Daoy (cell line): ENCODE results near the gene FAM240B. TPM values are rescaled to one million over a fixed set of nuclear protein-coding genes. Genes with fewer than 3 reads are reported as not detected.

ENCODE experiments used
- DNase-seq: peaks from one replicate; pipeline ENCODE4 v3.0.0-alpha.2; 2015; ENCODE audit warnings: low read depth
- total RNA-seq: library from RNA; depleted of rRNA; stranded (reverse); fragments of >200 nt; shearing (Covaris generic); gene quantifications from 2 replicates; pipeline ENCODE4 v1.2.3, GENCODE V29; 2014; rRNA removed

FAM240B gene
- not detected in 2 replicates for total RNA-seq

DNA sequence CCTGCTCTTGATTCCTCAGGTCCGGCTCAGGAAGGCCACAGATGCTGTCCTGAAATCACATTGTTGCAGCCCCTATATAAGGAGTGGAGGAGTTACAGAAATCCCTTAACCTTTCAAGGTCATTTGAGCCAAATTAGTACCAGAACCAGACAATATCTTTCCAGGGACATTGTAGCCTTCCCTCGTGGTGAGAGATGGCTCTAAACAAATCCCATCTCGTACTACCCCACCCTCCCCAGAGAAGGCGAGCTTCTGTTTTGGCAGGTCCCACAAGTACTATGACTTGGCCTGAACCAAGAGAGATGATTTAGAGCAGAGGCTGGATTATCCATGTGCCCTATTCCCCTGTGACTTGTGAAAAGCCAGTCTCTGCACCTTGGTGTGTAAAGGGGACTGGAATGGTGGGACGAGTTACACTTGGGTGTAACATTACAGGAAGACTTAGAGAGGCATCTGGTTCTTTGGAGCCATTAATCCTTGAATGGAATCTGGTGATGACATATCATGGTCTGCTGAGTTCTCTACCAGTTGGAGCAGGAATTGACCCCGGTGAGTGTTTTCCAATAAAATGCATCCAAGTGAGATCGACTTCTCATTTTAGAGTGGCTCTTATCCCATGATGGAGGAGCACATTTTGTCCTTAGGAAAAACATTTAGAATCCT is at the start of gene FAM240B:
Gene FAM240B, minus strand, starts transcription at position 51 of the 663 bp plus-strand sequence. CDS start 16,134 bp downstream, outside the sequence.
- DNase-seq = no peak

DNA sequence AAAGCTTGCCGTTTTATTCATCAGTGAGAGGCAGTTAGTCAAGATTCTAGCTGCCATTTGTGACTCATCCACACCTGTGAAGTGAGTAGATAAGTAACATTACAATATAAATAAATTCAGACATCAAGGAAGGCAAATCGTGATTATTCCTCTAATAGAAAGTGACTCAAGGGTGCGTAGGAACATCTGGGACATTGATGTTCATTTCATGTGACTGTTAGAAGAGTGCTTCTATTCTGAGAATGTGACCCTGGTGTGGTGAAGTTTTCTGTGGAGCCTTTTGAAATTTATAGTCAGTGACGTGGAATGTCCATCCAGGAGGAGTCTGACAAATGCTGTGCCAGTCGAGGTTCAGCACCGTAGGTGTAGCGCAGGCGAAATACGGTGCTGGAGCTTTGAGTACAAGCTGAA is 48.4 kb upstream of the FAM240B start:
- no peak for DNase-seq

DNA sequence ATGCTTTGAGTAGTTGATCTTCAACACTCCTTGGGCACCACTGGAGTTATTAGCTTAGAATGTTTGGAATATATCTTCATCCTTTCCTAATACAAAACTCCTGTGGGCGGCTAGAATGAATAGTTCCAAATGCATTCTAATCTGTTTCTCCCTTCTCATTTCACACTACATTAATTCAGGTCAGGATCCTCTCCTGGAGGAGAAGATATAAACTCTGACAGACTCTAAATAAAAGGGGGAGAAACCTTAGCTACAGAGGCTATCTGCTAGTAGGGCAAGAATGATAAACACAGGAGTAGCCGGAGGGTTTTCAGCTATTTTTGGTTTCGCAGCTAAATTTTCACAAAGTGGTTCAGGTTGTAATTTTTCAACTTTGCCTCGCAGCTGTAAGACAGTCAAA is 45.2 kb upstream of the FAM240B start:
- DNase-seq = no peak

DNA sequence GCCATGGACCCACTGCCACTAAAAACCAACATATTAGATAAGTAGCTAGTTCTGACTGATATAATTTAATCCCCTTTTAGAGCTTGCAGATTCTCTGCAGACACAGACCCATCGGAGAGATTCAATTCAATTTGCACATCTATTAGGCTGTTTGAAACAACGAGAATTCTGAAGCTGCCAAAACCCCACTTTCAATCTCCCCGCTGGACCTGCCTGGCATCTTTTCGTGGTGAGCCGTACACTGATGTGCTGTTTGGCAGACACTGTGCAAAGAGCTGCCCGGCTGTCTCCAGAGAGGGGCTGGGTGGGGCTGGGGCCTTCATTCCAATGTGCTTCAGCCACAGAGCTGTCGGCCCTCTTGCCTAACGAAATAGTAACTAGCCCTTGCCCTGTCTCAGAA is 42.1 kb upstream of the FAM240B start:
- DNase-seq = no peak

DNA sequence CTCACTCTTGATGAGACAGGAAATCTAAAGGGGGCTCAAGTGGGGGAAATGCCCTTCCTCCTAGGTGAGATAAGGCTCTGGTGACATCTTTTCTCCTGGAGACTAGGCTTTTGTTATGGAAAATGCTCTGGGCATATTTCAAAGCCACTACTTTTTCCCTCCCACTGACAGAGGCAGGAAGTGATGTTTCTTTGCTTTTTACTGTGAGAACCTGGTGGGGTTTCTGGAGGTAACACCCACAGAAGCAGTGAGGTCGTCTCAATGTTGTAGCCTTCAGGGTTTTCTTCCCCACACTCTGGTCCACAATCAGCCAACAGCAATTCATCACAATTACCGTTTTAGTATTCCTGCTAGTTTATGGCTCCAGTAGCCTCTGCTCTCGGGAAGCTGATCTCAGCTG is 41.4 kb upstream of the FAM240B start:
- peak; percentile 7 for DNase-seq

DNA sequence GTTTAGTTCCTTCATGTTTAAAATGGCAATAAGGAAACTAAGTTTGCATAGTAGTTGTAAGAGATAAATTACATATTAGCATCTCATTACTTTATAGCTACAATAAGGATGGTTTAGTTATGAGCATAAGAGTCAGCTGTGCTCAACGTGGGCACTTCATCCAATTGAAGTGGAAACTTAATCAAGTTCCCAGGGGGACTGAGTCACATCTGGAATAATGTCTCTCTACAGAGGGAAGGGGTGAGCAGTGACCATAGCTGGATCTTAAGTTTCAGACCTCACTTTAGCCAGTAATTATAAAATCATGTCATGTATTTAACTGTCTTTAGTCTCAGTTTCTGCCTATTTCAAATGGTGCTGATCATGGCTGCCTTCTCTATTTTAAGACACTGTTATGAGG is 36.8 kb upstream of the FAM240B start:
- no peak for DNase-seq

DNA sequence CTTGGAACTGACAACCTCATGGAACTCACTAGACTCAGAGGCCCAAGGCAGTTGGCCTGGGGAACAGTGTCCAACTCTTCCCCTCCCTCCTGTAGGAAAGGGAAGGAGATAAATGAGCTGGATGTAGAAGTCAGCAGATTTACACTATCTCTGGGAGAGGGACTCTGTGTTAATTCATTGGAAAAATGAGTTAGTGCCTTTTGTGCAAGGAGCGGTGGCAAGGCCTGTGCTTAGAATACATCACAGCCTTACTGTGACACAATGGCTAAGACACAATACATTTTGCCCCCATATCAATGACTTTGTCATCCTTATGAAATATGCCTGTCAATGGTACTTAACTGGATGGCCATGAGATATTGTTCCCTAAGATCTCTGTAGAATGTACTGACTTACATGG is 28.0 kb upstream of the FAM240B start:
- no peak for DNase-seq

DNA sequence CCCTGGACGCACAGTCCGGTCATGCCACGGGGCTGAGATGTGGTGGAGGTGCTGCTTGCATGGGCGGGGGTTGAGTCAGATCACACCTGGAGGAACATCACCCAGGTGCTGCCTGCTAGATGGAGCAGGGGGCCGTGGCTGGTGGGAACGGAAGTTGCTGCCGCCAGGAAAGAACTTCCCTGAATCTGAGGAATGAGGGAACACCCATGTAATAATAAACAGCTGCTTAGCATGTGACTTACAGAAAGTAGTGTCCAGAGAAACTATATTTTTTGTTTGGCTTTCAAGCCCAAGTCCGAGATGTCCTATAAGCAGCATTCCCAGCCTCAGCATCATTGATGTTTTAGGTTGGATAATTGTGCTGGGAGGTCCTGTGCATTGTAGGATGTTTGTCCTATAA is 27.1 kb upstream of the FAM240B start:
- no peak for DNase-seq

DNA sequence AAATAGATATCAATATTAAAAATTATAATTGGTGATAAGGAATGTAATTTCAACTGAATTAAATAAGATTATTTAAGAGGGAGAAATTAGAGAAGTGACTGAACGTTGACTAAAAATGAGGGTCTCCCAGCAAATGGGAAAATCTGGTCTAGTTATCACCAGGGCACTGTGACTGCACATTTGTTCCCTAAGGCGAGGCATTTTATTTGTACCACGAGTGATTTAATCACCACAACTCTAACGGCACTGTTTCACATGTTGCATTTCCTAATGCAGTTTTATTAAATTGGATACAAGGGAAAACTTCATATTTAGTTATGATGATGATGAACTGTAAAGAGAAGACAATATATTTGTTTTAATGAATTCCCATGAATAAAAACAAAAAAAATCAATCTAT is 26.4 kb upstream of the FAM240B start:
- no peak for DNase-seq

DNA sequence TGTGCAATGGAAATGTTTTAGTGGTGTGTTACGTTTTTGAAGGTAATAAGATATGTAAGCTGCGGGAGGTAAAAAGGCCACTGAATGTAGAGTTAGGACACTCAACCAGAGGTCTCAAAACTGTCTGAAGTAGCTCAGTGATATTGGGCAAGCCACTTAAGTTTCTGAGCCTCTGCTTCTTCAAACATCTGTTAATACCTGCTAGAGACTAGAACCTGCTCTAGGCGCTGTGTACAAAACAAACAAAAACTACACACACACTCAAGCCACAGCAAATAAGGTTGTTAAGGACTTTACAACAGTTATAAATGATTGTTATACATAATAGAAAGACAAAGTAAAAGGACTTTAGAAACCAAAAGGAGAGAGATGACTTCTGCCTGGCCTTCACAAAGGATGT is 24.6 kb upstream of the FAM240B start:
- DNase-seq = no peak

DNA sequence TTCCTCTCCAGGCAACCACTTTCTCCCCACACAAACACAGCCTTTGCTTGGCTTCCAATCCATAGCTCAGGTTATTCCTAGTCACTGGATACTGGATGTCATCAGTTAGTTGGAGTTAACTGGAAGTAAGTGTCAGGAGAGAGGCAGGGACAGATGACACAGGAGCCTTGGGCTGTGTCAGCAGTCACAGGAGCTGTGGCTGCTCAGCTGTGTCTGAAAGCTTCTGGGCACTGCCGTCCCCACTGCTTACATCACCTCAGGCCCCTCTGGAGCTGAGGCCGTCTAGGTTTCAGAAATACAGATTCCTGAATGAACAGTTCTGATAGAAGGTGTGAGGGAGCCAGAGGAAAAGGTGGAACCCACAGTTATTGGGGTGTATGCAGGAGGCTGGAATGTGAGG is 17.3 kb upstream of the FAM240B start:
- no peak for DNase-seq

DNA sequence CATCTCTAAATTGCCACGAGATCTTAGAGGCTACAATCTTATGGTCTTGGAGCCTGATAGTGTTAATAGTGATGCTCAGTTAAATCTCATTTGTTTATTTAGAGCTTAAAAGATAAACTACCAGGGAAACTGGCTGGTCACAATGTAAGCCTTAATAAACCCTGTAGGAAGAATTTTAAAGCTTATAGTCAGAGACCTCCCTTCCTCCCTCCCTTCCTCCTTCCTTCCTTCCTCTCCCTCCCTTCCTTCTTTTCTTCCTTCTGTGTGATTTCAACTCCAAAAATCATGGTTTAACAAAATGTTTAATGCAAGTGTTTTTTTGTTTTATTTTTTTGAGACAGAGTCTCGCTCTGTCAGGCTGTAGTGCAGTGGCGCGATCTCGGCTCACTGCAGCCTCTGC is 14.9 kb upstream of the FAM240B start:
- DNase-seq = no peak

DNA sequence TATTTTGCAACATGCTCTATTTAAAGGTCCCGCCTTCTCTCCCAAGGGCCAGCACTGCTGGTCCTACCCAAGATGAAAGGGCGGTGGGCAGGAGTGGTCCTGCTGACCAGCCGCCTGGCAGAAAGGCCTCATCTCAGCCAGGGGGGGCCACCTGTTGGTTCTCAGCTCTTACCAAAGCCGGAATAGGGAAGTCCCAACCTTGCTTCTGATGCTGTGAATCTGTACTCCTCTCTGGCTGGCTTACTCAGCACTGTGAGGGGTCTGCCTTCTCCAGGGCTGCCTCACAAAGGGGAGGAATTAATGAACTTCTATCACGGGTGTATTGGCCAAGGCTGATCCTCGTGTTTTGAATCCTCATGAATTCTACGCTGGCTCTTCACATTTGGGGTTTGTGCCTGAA is 13.6 kb upstream of the FAM240B start:
- DNase-seq = no peak

DNA sequence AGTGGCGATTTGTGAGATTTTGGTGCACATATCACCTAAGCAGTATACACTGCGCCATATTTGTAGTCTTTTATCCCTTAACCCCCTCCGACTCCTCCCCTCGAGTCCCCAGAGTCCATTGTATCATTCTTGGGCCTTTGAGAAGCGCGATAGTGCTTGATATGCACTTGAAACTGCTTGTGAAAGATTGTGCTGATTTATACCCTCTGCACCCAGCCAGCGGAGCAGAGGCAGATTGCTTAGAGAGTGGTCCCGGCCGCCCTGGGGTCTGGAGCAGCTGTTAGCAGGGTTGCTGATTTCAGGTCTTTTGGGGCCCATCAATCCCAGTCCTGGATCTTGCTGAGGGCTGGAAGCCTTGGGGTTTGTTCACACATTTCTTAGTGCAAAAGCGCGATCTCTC is 13.0 kb upstream of the FAM240B start:
- no peak for DNase-seq

DNA sequence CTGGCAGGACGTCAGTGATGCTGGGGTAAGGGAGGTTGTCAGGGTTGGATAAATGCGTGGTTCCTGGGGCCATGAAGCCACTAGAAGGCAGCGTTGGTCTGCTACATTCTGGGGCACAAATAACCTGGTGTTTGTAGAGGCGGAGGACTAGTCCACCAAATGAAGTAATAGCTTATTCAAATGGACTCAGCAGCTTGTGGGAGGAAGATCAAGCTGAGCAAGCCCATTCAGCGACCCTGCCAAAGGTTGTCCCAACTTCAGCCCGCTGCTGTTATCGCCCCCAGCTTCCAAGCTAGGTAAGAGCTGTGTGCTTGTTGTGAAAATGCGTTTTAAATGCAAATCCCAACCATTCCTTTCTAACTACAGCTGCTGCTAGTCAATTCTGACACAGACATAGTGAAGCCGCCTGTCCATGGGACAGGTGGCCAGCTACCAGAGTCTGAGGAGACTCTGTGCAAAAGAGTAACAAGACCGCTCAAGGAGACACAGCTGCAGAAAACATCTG is 7.6 kb upstream of the FAM240B start:
- DNase-seq = peak; percentile 52

DNA sequence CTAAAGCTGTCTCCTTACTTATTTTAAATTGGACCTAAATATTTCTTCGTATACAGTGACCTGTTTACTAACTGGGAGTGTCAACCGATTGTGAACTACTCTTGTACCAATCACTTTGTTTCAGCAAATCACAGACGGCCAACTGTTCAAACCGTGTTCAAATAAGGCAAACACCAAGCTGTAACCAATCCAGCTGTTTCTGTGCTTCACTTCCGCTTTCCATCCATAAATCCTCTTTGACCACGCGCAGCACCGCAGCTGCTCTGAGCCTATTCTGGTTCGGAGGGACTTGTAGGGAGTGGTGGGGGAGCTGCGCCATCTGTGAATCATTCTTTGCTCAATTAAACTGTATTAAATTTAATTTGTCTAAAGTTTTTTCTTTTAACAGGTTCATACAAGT is 4.8 kb upstream of the FAM240B start:
- DNase-seq = no peak

DNA sequence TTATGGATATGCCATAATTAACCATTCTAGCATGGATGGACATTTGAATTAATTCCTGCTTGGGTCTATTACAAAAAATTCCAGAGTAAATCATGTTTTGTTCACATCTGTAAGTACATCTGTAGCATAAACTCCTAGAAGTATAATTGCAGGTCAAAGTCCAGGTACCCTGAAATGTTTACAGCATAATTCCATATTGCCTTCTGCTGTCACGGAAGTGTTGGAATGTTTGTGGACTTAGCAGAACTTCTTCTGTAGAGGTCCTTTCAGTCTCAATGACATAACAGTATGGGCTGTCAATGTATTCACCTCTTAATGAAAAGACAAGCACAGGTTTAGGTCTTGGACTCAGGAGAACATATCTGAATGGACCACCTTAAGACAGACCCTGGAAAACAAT is 1.8 kb downstream of the FAM240B start:
- DNase-seq = no peak

DNA sequence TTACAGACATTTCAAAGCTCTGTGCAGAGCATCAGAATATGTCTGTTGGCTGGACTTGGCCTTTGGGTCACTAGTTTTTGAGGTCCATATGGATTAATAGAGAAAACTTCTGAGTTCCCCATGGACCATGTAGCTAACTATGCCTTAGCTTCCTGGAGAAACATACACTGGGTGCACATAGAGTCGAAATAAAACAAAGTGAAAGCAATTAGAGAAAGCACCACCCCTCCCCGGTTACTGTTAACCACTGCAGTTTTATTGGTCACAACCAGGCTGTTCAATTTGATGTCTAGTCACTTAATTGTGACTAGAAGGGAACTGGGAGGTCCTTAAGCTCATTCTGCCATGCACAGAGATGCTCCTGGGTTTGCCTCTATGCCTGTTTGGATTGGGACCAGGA is 4.2 kb downstream of the FAM240B start:
- DNase-seq = no peak

DNA sequence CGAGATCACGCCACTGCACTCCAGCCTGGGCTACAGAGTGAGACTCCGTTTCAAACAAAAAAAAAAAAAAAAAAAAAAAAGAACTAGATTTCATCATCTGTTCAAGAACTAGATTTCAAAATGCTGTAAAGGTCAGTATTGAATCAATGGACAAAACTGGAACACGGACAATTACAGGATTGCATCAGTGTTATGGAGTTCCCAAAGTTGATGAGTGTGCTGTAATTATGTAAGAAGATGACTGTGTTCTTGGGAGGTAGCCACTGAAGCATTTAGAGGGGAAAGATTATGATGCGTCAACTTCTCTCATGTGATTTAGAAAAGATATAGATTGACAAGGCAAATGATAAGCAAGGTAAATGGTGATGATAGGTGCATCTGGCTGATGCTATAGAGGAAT is 6.5 kb downstream of the FAM240B start:
- DNase-seq = peak; percentile 69

DNA sequence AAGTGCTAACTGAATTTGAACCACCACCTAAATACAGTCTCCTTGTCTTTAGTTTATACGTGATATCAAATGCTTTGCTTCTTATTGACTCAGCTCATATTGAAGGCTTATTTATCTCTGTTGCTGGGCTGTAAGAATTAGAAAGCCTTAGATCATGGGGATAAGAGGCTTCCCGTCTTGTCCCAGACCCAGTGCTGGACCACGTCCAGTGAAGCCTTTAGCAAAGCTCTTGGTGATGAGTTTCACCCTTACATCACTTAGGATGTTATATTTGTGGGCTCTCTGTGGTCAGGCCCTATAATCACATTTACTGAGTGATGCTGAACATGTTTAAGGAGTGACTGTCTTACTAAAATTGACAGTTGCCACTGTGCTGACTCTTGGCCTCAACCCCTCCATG is 11.2 kb downstream of the FAM240B start:
- peak; percentile 90 for DNase-seq

DNA sequence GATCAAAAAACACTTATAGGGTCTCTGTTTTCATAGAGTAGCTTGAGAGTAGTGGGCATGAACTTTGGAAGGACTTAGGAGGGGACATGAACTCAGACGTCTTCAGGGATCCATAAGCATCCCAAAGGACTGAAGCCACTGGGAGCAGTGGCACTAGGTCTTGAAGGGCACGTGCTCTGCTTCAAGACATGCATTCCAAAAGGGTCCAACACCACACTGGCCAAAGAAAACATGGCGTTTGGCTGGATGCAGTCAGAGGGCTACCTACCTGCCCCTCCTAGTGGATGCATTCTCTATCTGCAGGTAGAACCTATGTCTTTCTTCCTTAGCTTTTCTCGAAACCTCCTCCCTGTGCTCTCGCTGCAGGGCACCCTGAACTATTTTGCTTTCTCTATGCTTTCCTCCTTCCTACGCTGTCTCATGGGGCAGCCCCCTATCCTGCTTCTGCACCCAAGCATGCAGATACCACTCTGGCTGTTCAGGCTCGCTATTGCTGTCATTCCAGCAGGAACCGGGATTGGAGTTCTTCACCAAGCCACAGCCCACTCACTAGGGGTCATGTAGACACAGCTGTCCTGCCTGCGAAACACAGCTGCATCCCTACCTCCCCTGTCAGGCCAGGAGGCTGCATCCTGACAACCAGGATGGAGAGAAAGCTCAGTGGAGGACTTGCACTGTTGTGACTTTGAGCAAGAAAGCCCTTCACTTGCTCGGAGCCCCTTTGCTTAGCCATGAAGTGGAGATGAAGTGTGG is 11.9 kb downstream of the FAM240B start:
- DNase-seq = peak; percentile 48

DNA sequence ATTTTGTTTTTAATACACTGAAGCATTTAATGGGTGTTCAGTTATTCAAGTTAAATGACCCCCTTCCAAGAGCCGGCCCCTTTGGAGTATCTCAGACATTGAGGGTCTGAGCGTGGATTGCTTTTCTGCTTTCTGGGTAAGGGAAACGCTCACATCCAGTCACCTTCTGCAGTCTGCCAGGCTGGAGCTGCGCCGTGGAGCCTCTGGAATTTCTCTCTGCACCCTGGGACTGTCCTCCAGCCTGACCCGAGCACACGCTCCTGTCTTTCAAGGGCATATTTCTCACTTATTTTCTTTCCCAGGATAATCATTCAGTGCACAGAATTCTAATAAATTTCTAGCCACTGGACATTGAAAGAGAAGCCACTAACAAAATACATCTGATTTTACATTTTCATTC is 13.4 kb downstream of the FAM240B start:
- no peak for DNase-seq

DNA sequence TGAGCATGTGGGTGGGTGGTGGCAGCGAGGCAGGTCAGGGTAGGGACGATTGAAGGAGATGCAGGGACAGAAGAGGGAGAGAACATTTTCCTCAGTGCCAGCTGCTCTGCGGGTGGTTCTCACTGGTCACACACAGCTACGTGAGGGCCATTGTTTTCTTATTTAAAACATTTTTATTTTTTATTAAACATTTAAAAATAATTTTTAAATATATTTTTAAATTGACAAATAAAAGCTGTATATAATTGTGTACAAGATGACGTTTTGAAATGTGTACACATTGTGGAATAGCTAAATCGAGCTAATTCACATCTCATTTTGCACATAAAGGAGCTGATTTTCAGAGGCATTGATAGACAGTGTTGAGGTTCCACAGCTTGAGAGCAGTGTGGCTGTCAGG is 14.0 kb downstream of the FAM240B start:
- no peak for DNase-seq
